HG03135 (cell line): Measurements from ENCODE around the gene SMTNL2.
"Not testable (repeated sequence)": the region's sequence is repeated elsewhere in the genome, so short reads cannot be mapped to it uniquely, and the experiment has no call there.

Experiments
- ATAC-seq: cut with Tn5 transposase; IDR thresholded peaks from one replicate; pipeline ENCODE4 v1.9.1; 2021; ENCODE audit warnings: mild to moderate bottlenecking, moderate library complexity; ENCODE audit not compliant: unreplicated experiment

SMTNL2 gene

DNA sequence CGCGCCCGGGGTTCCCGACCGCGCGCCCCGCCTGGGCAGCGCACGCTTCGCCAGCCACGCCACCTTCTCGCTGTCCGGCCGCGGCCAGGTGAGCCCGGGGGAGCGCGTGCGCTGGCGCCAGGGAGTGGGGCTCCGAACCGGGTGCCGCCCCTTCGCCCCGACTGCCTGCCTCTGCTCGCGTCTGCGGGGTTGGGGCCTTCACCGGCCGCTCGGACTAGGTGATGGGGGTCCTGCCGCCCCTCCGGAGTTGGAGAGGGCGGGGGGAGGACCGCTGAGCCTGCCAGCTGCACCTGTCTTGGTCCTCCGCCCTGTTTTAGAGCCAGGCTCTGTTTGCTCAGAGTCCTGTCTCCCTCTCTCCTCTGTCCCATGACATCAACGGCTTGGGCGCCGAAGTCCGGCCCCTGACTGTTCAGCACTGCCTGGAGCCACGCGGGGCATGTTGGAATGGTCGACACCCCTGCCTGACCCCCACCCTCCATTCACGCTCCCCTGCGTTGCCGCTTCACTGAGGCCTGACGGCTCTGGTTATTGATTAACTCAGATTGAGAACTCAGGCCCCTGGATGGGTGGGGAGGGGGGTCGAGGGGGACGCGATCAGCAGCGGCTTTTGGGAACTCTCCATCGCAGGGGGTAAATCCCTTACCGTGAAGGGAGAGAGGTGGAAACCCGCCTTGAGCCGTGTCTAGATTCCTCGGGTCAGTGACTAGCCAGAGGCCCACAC lies 748 bp downstream of the SMTNL2 start:
- no peak for ATAC-seq

DNA sequence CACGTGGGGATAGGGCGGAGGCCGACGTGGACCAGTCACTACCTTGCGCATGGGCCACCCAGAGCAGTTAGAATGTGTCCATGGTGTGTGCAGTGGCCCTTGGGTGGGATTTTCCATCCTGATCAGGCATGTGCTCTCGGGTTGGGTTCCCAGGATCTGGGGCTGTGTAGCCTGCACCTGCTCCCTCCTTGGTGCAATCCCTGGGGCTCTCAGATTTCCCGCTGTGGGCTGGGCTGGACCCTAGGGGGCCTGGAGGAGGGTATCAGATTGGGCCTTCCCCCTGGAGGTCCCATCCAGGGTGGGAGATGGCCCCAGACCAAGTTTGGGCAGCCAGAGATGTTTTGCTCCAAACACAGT lies 1.3 kb downstream of the SMTNL2 start:
- ATAC-seq = no peak

DNA sequence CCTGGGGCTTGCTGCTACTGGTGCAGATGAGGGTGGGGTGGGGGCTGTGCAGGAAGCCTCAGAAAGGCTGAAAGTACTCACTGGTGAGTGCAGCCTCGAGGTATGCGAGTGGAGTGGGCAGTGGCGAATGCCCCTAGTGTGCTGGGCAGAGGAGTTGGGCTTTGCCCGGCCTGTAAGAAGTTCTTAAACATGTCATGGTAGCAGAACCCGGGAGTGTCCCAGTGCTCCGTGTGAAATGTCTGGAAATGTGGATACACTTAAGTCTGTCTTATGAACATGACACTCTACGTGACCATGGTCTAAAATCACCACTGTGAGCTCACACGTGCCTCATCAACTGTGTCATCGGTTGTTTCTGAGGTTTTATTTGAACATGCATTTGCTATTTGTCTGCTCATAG lies 1.7 kb downstream of the SMTNL2 start:
- no peak for ATAC-seq

DNA sequence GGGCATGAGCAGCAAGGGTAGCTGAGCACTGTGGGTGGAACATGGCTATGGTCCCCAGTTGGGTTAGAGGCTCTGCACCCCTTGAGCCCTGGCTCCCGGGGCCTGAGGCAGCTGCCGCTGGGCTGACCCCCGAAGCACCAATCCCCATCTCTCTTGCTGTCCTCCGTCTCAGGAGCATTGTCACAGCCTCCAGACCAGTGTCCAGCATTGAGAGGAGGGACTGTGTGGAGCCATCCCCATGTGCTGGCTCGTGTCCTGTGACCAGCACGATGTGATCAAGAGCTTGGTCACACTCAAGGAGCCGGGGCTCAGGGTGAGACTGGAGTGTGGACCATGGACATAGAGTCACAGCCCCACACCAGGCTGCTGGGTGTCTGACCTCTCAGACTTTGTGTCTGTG lies 2.9 kb downstream of the SMTNL2 start:
- ATAC-seq = no peak

DNA sequence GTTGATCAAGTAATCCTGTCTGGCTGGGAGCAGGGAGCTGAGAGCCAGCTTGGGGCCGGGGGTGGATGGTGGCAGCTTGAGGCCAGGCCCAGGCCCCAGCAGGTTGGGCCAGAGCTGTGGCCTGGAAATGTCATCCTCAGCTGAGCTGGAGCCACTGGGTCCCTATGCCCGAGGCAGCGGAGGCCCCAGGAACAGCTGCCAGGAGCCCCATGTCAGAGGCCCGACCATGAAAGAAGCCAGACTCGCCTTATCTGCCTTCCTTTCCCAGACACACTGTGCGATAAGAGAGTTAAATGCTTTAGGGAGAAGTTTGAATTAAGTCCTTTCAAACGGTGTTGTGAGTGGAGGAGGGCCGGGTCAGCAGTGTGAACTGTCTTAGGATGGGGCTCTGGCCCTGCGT lies 3.5 kb downstream of the SMTNL2 start:
- ATAC-seq = no peak

DNA sequence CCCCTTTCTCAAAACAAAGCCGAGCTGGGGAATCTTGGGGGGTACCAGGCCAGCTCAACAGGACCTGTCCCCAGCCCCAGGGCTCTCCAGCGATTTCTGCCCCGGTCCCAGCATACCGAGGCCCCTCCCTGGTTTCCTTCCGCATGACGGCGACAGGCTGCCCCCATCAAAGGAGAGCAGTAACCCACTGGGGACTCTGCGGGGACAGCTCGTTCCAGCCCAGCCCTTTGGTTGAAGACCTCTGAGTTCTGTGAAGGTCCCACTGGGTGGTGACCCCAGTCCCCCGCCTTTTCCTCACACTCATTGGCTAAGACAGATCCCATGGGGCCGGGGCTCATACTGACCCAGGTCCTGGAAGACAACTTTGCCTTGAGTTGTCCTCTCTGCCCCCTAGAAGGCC lies 4.1 kb downstream of the SMTNL2 start:
- no peak for ATAC-seq

DNA sequence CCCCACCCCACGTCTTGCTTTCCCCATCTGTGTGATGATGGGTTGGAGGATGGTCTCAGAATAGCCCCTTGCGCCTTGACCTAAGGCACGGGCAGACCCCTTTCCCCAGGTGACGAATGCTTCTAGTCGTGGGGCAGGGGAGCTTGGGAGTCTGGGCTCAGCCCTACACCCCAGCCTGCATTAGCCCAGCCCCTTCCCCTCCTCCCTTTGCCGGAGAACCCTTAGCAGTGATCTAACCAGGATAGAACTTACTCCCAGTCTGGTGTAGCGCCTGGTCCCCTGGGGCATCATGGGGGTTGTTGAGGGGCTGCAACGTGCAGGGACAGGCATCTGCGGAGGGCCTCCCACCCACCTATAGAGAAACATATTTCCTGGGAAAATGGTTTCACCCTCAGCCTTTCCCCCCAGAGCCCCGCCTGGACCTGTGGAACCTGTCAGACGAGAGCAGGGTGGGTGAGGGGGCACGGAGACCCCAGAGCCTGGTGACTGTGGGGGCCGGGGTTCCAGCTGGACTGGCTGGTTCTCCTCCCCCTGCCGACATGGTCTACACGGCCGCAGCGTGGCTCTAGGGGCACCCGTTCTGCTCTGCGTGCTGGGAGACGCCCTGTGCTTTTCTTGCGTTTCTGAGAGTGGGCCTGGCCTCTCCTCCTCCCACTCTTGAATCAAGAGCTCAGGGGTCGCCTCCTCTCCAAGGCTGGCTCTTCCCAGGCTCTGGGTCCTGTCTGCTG lies 4.7 kb downstream of the SMTNL2 start:
- no peak for ATAC-seq

DNA sequence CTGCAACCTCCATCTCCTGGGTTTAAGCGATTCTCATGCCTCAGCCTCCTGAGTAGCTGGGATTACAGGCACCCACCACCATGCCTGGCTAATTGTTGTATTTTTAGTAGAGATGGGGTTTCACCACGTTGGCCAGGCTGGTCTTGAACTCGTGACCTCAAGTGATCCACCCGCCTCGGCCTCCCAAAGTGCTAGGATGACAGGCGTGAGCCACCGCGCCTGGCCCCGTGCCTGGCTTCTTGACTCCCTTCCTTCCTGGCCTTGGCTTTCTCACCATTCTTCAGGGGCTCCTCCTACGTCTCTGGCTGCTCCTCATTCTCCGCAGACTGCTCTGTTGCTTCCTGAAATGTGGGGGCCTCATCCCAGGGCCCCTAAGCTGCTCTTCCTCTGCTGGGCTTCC lies 5.7 kb downstream of the SMTNL2 start:
- not testable (repeated sequence) for ATAC-seq

DNA sequence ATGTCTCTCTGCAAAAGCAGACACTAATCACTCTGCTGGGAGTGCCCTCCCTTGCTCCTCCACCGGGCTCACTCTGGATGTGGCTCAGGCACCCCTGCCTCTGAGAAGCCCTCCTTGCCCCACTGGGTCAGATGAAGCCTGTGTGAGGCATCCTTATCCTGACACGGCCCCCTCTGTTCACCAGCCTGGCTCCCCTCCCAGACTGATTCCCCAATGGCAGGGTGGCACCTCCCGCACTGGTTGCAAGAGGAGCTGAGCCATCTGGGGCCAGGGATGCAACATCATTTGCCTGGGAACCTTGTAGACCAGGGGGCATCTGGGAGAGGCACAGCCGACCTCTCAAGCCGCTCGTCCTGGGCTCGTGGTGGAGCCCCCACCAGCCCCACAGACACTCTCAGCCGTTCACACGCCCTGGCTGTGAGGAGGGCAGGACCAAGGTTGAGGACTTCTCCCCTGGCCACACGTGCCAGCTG lies 6.7 kb downstream of the SMTNL2 start:
- no peak for ATAC-seq

DNA sequence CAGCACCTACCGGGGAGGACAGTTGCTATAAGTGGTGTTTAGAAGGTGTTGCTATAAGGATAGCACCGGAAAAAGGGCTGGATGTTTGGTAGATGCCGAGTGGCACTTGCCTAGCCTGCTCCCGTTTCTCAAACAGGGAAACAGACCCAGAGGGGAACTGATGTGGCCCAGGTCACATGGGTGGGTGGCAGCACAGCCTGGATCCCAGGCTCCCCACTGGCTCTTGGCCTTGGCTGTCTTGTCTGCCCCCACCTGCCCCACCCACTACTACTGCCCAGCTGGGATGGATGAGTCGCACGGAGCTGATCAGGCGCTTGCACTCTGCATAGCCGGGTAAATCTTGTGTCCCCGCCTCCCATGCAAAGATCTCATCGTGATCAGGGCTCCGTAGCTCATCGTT lies 7.2 kb downstream of the SMTNL2 start:
- ATAC-seq = no peak

DNA sequence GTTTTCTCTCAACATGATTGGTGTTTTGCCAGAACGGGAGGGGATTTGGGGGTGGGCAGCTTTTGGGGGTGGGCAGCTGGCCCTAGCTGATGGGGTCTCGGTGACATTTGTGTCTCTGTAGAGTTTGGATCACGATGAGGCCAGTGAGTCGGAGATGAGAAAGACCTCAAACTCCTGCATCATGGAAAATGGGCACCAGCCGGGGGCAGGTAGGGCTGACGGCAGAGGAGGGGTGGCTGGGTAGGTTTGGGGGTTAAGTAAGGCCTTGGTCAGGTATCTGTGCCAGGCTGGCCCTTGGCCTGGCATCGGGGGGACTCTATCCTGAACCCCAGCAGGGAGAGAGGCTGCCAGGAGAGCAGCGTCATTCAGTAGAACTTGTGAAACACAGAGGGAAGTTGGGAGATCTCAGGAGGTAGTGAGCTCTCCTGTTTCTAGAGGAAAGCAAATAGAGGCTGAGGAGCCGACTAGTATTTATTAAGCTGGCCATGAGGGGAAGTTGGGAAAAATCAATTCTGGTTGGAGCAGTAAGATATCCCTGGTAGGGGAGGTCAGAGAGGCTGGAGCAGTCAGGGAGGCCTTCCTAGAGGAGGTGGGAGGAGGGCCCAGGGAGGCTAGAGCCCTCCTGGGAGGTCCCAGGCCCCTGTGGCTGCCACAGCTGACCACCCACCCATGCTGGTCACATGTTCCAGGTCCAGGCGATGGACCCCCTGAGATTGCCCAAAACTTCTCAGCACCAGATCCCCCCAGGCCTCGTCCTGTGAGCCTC lies 8.1 kb downstream of the SMTNL2 start:
- ATAC-seq = no peak

DNA sequence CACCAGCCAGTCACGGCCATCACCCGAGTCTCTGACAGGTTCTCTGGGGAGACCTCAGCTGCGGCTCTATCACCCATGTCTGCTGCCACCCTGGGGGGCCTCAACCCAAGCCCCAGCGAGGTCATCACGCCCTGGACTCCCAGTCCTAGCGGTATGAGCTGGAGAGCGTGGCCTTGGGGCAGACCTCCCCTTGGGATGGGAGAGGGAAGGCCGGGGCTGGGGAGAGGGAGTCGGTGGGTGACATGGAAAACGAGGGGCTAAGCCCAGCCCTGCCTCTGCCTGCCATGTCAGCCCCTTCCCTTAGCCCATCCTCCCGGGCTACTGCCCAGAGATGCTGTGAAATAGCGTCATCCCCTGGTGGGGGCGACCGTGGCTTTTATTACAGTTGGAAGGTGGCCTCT lies 8.7 kb downstream of the SMTNL2 start:
- ATAC-seq = no peak

DNA sequence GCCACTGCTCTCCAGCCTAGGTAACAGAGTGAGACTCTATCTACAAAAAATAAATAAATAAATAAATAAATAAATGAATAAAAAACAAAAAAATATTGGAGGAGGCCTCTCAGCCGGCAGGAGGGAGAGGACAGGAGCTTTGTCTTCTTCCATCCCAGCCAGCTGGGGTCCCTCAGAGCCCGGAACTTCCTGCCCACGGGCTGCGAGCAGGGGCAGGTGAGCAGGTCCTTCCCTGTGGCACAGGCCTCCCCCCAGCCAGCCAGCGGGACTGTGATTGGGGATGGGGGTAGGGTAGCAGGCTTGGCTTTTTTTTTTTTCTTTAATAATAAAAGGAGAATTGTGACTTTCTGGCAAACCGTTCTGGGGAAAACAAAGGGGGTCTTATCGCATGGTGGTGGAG lies 10.1 kb downstream of the SMTNL2 start:
- ATAC-seq = no peak

DNA sequence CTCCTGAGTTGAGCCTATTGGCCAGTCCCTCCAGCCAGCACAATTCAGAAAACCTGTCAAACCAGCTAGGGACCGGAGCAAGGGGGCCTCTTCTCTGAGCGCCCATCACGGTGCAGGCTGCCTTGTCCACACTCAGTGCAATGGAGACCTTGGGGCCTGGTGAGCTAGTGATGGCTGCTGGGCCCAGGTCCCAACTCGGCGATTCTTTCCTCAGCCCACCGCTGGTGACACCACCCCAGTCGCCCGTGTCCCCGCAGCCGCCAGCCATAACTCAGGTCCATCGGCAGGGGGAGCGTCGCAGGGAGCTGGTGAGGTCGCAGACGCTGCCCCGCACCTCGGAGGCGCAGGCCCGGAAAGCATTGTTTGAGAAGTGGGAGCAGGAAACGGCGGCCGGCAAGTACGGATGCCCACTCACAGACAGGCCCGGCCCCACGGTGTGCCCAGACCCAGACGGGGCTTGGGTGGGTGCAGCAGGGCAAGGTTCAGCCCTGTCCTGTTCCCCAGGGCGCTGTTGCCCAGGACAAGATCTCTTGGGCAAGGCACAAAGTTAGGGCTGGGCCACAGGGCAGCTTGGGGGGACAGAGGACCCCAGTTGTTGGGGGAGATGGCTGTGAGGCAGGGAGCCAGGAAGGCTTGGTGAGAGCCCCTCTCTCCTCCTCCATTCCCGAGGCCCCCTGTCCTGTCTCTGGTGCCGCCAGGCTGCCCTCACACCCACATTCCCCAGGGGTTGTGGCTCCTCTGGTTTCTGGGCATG lies 10.8 kb downstream of the SMTNL2 start:
- ATAC-seq = no peak

DNA sequence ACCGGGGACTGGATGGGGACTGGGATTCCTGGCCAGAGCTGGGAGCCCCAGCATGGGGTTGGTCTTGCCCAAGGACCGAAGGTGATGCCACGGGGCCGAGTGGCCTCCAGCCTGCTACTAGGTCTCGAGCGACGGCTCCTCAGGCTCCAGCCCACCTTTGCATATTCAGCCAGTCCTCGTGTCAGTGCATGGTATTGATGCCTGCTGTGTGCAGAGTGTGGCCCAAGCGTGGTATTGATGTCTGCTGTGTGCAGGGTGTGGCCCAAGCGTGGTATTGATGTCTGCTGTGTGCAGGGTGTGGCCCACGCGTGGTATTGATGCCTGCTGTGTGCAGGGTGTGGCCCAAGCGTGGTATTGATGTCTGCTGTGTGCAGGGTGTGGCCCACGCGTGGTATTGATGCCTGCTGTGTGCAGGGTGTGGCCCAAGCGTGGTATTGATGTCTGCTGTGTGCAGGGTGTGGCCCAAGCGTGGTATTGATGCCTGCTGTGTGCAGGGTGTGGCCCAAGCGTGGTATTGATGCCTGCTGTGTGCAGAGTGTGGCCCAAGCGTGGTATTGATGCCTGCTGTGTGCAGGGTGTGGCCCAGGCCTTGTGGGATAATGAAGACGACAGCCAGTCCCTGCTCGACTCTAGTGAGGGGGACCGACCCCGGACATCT lies 11.5 kb downstream of the SMTNL2 start:
- ATAC-seq = not testable (repeated sequence)

DNA sequence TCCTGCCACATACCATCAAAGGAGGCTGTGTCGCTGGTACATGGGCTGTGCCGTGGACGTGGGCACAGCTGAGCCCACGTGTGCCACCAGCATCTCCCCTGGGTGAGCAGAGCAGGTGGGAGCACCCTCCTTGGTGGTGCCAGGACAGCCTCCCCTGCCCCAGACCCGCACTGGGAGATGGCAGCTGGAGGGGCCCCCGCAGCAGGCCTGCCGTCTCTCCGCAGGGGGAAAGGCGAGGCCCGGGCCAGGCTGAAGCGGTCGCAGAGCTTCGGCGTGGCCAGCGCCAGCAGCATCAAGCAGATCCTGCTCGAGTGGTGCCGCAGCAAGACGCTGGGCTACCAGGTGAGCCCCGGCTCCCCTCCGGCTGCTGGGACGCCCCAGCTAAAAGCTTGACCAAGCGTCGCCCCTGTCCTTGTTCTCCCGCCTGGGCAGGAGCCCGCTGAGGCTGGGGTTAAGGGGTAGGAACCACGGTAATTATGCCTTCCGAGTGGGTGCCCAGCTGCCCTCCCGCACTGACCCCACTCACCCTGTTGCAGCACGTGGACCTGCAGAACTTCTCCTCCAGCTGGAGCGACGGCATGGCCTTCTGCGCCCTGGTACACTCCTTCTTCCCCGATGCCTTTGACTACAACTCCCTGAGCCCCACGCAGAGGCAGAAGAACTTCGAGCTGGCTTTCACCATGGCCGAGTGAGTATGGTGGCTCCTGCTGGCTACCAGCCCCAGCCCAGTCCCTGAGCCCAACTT lies 12.5 kb downstream of the SMTNL2 start:
- ATAC-seq = no peak

DNA sequence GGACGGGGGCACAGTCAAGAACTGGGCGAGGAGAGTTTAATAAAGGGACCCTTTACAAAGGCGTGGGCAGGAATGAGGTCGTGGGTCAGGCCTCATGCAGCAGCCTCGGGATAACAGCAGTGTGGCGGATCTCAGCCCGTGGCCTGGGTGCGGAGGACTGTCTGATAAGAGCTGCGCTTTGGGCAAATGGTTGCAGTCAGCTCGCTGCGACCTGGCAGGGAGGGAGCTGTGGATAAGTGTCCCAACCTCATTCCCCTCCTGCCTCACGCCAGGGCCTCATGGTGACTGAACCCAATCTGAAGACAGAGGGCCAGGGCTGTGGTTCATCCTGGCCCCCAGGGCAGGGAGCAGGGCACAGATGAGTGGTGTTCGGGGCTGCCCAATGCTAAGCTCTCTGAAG lies 13.6 kb downstream of the SMTNL2 start:
- ATAC-seq = no peak

DNA sequence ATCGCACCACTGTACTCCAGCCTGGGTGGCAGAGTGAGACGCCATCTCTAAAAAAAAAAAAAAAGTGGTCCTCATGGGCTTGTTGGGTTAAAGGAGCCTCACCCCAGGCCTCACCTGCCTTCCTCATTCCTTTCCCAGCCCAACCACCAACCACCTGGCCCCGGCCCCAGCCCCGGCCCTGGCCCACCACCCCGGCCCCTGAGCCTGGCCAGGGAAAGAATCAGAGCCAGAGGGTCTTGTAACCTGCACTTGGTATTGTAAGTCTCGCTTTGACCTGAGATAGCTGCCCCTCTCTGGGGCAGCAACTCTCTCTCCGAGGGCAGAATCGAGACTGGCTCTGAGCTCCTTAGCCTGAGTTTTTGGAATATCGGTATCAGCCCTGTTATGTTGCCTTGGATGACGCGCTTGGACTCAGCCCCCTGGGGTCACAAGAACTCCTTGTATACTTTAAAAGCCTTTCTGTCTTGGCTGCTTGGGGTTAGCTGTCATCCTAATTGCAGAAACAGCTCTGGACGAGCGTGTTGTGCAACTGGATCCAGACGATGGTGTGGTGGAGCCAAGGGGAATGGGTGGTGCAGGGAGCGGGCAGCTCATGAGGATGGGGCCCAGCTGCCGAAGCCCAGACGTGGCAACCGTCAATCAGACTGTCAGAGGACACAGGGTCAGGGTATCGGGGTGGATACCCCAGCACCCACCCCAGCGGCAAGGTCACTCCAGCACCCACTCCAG lies 14.6 kb downstream of the SMTNL2 start:
- ATAC-seq = no peak
